Stimulated activated CD8-positive, alpha-beta memory T cell treated with anti-CD3 and anti-CD28 coated beads, Interleukin-15, amount 100 ng/mL, for 48 hours (primary cell): ENCODE data around the gene BAIAP2L2.
"Not testable (repeated sequence)": the region's sequence is repeated elsewhere in the genome, so short reads cannot be mapped to it uniquely, and the experiment has no call there.

Experiments
- DNase-seq, 2 donors: peaks; one replicate each; pipeline ENCODE4 v3.0.0-alpha.2; 2020; ENCODE audit warnings: low read depth in 2 of 2

BAIAP2L2 gene, protein sequence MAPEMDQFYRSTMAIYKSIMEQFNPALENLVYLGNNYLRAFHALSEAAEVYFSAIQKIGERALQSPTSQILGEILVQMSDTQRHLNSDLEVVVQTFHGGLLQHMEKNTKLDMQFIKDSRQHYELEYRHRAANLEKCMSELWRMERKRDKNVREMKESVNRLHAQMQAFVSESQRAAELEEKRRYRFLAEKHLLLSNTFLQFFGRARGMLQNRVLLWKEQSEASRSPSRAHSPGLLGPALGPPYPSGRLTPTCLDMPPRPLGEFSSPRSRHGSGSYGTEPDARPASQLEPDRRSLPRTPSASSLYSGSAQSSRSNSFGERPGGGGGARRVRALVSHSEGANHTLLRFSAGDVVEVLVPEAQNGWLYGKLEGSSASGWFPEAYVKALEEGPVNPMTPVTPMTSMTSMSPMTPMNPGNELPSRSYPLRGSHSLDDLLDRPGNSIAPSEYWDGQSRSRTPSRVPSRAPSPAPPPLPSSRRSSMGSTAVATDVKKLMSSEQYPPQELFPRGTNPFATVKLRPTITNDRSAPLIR

GRCh38 chr22:38110008-38110862, at the start of gene BAIAP2L2:
Gene BAIAP2L2 (minus strand): TSS chr22:38110684. CDS start chr22:38110525, 159 bp downstream.
- no peak for DNase-seq

DNA sequence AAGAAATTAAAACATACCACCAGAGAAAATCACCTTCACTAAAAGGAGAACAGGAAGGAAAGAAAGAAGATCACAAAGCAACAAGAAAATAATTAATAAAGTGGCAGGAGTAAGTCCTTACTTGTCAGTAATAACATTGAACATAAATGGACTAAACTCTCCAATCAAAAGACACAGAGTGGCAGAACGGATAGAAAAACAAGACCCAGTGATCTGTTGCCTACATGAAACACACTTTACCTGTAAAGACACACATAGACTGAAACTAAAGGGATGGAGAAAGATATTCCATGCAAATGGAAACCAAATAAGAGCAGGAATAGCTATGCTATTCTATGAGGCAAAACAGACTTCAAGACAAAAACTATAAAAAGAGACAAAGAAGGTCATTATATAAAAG, 45.2 kb upstream of the BAIAP2L2 start:
- DNase-seq = no peak

- DNase-seq = not testable (repeated sequence)
Observed at GRCh38 chr22:38154563-38154915, 44.1 kb upstream of the BAIAP2L2 start.

DNA sequence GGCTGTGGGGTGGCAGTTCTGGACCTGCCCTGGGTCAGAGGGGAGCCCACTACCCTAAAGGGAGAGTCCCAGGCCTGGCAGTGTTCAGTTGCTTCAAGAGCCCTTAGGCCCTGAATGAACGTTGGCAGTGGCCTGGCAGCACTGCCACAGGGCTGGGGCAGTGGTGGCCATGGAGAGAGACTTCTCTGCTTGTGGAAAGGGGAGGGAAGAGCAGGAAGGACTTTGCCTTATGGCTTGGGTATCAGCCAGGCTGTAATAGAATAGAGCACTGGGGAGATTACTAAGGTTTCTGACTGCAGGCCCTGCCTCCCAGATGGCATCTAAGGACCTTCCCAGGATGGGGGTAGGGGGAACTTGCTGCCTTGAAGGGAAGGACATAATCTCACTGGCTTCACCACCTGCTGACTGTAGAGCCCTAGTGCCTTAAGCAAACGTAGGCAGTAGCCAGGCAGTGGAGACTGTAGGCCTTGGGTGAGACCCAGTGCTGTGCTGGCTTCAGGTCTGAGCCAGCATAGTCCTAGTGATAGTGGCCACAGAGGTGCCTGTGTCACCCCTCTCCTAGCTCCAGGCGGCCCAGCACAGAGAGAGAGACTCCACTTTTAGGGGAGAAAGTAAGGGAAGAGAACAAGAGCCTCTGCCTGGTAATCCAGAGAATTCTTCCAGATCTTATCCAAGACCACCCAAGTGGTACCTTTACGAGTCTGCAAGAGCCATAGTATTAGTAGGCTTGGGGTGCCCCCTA, 43.5 kb upstream of the BAIAP2L2 start:
- DNase-seq = no peak

DNA sequence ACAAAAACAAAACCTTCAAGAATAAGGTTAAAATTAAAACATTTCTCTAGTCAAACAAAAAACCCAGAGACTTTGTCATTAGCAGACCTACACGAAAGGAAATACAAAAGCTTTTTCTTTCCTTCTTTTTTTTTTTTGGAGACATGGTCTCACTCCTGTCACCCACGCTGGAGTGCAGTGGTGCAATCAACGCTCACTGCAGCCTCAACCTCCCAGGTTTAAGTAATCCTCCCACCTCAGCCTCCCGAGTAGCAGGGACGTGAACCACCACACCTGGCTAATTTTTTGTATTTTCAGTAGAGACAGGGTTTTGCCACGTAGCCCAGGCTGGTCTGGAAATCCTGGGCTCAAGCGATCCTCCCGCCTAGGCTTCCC, 40.6 kb upstream of the BAIAP2L2 start:
- no peak for DNase-seq

- no peak for DNase-seq
Observed at GRCh38 chr22:38148245-38148644, 37.8 kb upstream of the BAIAP2L2 start.

DNA sequence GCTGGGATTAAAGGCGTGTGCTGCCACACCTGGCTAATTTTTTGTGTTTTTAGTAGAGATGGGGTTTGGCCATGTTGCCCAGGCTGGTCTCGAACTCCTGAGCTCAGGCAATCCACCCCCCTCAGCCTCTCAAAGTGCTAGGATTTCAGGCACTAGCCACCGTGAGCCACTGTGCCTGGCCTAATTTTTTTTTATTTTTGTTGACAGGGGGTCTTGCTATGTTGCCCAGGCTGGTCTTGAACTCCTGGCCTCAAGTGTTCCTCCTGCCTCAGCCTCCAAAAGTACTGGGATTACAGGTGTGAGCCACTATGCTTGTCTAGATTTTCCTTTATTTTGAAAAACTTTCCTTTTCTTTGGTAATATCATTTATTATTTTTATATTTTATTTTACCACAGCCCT, 35.7 kb upstream of the BAIAP2L2 start:
- not testable (repeated sequence) for DNase-seq

DNA sequence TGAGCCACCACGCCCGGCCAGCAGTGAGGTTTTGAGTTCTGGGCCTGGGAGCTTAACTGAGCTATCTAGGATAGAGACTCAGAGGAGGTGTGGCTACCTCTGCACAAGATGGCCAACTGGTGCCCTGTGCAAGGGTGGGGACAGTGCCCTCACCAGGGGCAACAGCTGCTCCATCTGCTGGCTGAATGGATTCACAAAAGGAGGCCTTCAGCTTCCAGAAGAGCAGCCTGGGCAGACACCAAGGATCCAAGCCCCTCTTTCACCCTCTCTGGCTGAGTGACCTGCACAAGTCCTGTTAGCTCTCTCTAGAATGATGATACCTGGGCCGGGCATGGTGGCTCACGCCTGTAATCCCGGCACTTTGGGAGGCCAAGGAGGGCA, 33.5 kb upstream of the BAIAP2L2 start:
- no peak for DNase-seq

- DNase-seq = no peak
Observed at GRCh38 chr22:38142606-38143005, 32.1 kb upstream of the BAIAP2L2 start.

DNA sequence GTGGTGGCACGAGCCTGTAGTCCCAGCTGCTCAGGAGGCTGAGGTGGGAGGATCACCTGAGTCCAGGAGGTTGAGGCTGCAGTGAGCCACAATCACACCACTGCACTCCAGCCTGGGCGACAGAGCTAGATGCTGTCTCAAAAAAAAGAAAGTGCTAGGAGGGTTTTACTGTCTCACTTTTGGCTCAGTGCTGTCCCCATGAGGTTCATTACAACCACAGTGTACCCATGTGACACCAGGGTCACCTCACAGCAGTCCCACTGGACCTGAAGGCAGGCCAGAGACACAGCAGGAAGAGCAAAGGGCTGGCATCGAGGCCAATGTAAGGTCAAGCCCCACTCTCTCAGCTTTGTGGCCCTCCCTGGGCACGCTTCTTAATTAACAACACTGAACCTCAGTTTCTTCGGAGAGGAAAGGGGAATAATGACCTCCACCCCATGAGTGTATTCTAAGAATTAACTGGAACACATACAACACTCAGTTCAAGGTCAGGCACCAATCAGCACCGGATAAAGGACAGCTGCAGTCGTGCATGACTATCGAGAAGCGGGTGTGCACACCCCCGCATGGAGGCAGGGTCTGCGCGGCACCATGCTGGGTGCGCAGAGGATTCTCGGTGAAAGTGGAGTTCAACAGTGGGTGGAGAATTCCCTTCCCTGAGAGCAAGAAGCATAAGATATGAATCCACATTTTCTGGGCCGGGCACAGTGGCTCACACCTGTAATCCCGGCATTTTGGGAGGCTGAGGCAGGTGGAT, 30.9 kb upstream of the BAIAP2L2 start:
- no peak for DNase-seq

DNA sequence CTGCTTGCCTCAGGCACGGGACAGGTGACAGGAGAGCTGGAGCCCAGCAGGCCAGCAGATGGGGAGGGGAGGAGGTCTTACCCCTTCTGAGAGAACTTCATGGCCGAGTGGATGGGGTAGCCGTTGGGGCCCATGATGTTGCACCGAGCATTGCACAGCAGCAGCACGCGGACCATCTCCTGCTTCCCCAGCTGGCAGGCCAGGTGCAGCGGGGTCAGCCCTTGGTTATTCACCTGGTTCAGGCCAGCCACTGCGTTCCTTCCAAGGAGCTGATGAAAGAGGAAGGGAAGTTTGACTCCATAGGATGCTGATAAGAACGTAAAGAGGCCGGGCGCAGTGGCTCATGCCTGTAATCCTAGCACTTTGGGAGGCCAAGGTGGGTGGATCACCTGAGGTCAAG, 29.4 kb upstream of the BAIAP2L2 start:
- no peak for DNase-seq

DNA sequence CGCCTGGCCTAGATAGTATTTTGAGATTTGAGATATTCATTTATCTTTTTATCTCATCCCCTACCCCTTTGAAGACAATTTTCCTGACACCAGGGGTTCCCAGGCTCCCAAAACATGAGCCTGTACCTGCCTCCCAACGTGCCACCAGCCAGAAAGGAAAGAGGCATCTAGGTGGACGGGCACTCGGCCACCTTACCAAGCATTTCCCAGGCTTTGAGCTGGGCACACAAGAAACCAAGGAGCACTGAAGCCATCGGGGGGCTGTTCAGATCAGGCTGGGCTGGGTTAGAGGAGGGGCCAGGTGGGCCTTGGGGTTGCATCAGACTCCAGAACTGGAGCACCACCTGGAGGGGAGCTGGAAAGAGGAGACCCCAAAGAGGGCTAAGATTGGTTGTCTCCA, 28.5 kb upstream of the BAIAP2L2 start:
- DNase-seq = no peak

DNA sequence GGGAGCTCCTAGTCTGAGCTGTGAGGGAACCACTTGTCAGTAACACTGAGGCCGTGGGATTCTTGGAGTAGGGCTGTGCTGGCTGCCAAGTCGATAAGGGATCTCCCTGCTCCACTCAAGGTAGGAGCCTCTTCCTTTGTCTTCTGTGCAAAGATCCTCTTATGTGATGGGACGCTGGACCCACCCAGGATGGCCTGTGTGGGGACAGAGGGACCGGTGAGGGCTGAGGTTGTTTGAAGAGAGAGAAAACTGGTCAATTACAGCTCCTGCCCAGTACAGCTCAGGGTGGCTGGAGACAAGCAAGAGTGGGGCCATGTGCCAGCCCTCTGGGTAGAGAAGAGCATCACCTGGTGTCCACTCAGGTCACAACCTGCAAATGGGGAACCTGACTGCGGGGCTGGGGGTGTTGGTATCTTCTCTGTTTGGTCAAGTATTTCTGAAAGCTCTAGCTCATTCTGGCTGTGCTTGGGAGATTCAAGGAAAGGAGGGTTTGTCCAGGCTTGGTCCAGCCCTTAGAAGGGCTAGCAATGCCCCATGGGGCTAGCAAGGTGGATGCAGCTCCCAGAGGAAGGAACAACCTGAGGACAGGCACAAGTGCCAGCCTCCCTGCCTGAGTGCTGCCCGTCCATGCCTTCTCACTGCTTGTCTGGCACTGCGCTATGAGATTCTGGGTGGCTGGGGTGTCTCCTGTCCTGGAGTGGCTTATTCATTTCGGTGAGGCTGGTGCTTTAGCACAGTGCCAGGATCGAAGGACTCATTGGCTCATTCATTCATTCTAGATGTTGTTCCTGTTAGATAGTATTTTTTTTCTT, 27.6 kb upstream of the BAIAP2L2 start:
- DNase-seq = no peak

- DNase-seq = no peak
Observed at GRCh38 chr22:38136607-38137006, 26.1 kb upstream of the BAIAP2L2 start.

- no peak for DNase-seq
Observed at GRCh38 chr22:38135133-38135706, 24.7 kb upstream of the BAIAP2L2 start.

DNA sequence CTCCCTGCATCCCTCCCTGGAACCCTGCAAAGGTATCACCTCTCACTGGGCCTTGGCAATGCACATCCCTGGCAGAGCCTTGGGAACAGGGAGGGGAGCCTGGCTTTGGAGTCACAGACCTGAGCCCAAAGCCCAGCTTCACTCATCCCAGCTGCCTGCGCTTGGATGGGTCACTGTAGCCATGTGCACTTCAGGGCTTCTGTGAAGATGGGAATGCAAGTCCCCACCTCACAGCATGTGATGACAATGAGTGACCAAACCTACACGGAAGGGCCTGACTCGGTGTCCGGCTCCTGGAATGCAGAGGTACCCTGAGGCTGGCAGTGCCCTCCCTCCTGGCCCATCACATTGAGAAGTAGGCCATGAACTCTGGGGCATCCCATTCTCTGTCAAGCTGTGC, 22.8 kb upstream of the BAIAP2L2 start:
- no peak for DNase-seq

GRCh38 chr22:38132794-38133193, 22.3 kb upstream of the BAIAP2L2 start:
- no peak for DNase-seq

DNA sequence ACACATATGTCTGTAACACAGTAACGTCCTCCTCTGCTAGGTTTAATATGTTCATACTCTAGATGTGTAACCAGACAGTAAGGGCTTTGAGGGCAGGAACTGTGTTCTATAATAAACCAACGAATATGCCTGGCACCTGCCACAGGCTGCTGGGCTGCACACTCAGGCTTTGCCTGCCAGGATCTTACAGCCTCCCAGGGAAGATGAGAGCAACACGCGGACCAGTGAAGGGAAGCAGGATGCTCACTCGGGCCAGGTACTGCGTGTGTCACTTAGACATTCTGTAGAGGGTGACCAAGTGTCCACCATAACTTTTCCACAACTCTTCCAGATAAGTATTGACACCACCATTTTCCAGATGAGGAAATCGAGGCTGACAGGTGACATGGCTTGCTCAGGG, 21.7 kb upstream of the BAIAP2L2 start:
- DNase-seq = no peak

DNA sequence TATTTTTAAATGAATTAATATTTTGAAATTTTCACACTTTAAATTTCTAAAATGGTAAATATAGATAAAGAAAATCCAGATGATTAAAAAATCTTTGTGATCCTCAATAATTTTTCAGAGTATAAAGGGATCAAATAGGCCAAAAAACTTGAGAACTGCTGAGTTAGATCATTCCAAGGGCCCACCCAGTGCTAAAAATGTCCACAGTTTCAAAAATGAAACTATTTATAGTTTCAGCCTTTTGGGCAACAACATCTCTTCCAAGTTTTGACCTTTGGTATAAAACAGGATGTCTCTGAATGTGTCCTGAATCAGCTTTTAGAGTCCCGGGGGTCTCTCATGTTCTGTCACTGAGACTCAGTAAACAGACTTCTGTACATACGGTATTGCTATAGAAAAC, 20.9 kb upstream of the BAIAP2L2 start:
- DNase-seq = no peak

DNA sequence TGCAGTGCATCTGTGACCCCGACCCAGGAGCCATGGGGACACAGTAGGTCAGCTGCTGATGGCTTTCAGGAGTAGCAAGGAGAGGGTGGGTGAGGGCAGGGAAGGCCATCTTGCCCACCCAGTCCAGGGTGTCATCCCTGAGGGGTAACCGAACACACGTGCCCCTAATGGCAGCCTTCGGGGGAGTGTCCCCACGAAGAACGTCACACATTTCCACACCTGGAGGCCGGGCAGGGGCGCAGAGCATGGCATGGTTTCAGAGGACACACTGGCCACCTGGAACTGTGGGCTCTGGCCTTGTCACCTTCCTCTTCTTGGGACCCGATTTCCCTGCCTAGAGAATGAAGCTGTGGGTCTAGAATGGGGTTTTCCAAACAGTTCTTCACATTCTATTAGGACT, 19.4 kb upstream of the BAIAP2L2 start:
- DNase-seq = no peak
